Activated CD8-positive, alpha-beta memory T cell treated with anti-CD3 and anti-CD28 coated beads for 48 hours (primary cell): ENCODE data around the gene KCNQ5.
A peak's percentile ranks its signal among the peaks of the same experiment; 100 is the strongest.

ENCODE experiments used
- DNase-seq, 3 experiments: peaks; one replicate each; pipeline ENCODE4 v3.0.0-alpha.2; 2020; ENCODE audit warnings: low read depth in 2 of 3, low spot score in 2 of 3

KCNQ5 gene

DNA sequence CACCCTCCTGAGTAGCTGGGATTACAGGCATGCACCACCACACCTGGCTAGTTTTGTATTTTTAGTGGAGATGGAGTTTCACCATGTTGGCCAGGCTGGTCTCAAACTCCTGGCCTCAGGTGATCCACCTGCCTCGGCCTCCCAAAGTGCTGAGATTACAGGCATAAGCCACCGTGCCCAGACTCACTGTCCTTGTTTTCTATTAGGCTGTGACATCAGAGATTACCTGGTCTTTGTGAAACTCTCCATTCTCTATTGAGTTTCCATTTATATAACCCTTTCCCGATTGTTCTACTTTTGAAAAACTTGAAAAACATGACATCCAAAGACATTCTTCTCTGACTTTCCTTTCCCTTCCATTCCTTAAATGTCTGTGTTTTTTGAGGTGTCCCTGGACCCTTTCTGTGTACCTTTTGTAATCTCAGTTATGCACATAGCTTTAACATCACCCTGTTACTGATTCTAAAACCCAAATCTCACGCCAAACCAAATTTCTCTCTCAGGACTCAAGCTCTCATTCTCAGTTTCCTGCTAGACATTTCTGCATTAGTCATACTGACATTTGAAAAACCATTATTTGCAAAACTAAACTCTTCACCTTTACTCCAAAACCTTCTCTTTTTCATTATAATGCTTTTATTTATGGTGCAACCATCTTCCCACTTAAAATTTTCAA lies 466.4 kb downstream of the KCNQ5 start:
- no peak for DNase-seq

DNA sequence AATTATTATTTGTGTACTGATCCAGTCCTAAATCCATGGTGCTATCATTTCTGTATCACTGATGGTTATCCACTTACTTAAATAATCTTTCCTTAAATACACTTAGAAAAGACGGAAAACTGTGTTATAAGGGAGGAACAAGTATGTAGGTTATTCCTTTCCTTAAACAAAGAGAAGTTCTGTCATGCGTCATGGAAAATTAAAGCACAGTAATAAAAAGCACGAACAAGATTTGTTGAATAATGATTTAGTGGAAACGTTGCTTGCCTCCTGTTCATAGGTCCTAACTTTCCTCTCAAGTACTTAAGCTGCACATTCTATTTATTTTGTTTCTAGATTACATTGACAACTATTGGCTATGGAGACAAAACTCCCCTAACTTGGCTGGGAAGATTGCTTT lies 483.1 kb downstream of the KCNQ5 start:
- no peak for DNase-seq

DNA sequence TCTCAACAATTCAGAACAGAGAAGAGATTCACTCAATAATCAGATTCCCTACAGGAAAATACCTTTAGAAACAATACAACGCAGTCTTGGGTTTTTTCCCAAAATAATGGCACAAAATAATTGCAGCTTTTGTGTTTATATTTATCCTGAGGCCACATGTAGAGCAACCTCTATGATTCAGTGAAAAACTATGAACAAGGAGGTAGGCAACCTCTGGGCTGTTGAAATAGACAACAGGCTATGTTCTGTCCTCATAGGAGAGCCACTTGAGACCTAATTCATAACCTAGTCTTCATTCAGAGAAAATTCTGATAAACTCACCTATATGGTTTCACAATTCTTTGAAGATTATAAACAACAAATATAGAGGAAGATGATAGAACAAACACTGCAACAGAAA lies 485.2 kb downstream of the KCNQ5 start:
- no peak for DNase-seq

DNA sequence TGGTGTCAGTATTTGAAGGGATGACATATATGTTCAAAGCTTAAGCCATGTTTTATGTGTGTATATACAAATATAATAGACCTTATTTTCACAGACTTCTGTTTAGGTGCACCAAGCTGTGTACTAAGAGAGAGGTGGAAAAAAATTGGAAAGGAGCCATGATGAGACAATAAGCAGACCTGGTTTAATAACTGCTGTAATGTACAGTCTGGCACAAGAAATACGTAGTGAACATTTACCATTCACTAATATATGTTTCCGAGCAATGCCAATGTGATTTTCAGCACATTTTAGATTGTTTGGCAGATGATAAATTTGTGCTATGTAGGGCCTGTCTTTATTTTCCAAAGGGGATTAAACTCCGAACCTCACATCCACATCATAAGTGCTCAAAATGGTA lies 487.1 kb downstream of the KCNQ5 start:
- DNase-seq, result no peak

DNA sequence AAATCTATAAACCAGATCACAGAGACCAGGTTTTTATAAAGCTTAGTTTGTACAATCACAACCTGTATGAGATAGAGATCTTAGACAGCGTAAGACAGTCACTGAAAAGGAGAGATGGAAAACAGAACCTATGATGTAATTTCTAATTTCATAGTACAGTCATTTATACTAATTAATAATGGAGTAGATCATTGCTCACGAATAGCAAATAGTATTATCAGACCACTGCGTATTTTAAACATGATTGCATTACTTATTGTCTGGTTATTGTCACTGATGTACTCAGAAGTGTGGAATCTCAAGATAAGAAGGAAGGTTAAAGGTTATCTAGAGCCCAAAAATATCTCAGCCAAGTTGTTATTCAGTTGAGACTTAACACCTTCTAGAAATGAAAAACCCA lies 487.8 kb downstream of the KCNQ5 start:
- no peak for DNase-seq

DNA sequence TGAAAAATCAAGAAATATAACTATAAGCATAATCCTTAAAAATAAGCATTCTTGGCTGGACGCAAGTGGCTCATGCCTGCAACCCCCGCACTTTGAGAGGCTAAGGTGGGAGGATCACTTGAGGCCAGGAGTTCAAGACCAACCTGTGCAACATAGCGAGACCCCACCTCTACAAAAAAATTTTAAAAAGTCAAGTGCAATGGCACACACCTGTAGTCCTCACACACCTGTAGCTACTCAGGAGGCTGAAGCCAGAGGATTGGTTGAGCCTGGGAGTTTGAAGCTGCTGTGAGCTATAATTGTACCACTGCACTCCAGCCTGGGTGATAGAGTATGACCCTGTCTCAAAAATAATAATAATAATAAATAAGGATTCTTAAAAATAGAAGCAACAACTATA lies 494.5 kb downstream of the KCNQ5 start:
- DNase-seq, result no peak

DNA sequence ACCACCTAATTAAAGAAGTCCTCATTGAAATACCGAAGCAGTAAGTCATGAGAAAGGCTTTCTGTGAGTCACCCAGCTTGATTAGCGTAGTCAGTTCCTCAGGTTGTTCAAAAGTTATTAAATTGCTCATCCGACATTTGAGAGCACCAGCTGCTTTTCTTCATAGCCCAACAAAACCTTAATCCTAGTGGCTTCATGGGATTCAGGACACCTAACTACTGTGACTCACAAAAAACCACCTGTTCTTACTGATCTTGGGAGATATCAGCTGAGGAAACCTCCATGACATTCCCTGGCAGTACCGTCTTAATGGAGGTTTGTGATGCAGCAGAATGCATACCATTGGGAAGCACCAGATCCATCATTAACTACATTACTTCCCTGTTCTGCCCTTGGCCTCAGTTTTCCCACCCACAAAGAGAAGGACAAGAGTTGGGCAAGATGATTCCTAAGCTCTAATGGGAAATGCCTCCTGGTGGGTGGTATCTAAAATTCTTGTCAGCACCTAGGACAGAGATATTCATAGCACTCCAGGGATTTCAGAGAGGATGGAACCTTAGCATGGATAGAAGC lies 499.6 kb downstream of the KCNQ5 start:
- DNase-seq, result no peak

DNA sequence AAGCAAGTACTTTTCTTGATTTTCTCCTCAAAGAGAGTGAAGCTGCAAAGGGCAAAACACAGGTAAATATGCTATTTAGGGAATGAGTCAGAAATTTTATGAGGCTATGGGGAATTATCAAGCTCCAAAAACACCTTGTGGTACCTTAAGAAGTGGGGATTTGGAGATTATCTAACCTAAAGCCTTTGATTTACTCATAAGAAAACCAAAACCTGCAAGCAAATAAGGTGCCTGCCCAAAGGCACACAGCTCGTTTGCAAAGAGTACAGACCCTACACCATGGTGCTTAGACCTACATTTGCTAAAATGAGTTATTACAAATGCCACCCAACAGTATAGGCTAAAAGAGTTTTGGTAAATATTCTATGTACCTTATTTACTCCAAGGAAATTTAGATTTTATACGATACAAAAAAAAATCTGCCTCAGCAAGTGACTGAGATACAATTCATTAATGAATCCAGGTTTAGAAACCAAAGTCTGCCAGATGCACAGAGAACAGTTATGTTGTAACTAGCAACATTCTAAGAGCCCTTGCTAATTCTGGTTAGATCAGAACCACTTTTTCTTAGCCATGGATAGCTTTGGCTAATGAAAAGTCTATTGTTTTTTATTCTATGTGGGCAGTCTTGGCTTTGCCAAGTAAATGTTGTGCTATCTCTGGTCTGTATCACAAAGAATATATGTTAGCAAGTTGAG lies 501.9 kb downstream of the KCNQ5 start:
- no peak for DNase-seq

DNA sequence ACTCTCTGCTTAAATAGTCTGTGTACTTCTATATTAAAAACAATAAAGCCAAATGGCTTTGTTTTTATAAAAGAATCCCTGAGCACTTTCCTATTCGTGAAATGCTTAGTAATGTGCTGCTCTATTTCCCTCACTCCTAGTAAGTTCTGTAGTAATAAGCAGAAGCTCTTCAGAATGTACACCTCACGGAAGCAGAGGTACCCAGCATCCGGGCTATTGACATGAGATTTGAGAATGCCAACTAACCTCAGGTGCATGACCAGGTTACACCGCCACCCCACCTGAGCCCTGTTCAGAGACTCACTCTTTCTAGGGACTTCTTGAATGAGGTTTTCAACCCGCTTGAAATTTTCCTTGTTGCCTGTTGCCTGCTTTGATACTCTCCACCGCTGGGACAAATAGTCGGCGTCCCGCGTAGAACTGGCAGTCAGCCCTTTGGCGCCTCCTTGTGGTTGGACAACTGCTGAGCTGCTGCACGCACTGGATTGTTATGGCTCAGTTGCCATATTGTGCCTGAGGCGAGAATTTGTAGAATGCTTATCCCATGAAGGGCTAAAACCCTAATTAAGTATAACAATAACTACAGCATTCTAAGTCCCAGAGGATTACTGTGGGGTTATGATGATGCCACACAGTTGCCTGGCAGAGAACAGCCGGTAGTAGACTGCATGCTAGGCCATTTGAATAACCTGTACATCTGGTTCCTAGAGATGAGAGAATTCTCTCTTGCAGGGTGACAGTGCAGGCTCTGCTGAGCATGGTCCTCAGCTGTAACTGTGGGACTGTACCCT lies 508.0 kb downstream of the KCNQ5 start:
- DNase-seq, result peak; percentile 47 to 81 (median 79)

DNA sequence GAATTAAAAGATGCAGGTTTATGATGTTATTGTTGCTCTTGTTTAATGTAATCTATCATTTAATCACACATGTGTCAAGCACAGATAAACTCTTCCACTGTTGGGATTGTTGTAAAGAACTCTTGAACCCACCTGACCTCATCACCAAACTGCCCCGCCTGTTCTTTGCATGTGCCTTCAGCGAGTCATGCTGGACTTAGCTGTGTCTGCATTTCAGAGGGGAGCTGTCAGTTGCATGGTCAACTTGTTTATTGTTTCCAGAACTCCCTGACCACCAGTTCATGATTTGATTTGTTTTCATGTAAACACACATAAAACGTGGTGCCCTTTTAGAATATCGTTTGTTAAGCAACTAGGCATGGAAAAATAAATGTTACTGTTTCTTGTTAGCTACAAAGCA lies 509.8 kb downstream of the KCNQ5 start:
- DNase-seq, result no peak

DNA sequence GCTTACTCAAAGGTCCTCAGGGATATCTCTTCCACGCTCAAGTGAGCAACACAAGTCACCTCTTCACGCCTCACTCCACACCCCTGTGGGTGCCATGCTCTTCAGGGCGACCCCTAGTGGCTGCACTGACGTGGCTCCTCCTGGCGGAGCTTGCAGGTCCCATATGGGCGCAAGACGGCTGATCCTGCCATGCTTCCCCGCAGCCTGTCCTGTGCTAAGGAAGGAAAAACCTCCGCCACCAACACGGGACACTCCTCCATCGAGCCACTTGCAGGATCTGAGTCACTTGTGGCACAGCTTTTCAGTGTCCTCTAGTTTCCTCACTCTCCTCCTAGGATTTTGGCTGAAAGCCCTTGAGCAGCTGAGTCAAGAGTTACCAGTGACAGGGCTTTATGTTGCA lies 512.7 kb downstream of the KCNQ5 start:
- no peak for DNase-seq

DNA sequence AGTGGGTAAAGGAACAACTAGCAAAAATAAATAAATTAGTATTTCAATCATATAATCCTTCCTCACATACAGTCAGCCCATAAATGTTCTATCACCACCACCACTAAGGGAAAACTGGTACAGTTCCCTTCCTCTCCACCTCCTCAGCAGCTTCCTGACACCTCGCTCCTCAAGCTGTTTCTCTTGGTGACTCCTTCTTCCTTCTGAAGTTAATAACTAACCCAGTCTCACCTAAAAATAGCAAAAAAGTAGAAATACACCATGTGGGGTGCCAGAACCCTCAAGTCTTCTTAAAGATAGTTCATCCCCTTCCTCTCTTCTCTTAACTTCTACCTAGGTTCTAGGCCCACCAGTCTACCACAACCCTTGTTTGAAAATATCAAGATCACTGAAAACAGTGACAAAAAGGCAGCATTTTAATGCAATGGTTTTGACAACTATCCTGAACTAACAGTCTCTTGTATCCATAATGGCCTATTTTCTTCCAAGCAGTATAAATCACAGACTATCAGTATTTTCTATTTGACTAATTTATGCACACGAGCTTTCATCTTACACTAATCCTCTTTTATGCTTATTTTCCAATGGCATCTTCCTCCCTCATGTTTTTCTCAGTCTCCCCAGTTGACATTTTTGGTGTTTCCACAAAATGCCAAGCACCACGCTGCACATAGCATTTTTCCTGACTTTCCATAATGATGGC lies 518.0 kb downstream of the KCNQ5 start:
- DNase-seq, result no peak

DNA sequence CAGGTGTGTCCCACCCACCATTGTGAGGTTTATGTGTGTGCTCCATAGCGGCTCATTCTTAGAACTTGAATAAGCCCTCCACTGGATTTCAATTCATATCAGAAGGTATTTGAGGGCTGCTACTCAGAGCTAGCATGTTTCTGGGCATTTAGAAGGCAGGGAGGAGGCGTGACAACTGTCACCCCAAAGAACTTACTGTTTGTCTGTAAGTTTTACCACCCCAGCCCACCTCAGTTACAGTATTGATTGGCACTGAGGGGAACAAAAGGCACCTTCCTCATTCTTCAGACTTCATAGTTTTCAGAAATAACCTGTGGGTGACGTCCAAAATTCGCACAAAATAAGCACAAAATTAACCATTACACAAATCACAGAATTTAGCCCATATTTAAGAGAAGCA lies 521.7 kb downstream of the KCNQ5 start:
- no peak for DNase-seq

DNA sequence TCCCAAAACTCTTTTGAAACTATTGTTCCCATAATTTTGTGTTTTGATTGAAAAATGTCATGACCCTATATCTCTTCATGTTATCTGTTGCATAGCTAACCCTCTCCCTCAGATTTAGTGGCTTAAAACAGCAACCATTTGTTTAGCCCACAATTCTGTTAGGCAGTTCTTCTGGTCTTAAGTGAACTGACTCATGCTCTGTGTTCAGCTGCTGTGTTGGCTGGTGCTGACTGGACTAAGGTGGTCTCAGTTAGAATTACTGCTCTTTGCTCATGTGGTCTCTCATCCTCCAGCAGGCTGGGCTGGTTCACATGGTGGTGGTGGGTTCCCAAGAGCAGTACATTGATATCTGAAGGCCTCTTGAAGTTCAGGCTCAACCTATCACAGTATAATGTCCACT lies 522.7 kb downstream of the KCNQ5 start:
- no peak for DNase-seq

DNA sequence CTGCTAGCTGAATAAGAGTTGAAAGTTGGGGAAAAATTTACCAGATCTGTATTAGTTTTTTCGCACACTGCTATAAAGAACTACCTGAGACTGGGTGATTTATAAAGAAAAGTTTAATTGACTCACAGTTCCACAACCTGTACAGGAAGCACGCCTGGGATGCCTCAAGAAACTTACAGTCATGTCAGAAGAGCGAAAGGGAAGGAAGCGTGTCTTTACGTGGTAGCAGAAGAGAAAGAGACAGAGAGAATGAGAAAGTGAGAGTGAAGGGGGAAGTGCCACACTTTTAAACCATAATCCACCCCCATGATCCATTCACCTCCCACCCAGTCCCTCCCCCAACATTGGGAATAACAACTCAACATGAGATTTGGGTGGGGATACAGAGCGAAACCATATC lies 523.8 kb downstream of the KCNQ5 start:
- no peak for DNase-seq

DNA sequence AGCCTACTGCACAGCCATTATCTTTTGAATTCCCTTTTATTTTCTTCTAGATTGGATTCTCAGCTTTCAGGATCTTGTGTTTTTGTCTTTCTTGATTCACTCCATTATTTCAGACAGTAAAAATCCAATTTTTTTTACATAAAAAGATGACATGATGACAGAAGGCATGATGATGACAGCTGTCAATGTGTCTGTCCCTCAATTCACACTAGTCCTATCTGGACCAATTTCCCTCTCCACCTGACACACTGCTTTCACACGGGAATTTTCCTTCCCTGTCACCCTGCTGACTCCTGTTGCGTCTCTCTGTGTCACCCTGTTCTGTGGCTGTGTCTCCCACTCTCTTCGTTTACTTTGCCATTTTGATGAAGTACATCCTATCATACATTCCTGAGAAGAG lies 529.9 kb downstream of the KCNQ5 start:
- no peak for DNase-seq

DNA sequence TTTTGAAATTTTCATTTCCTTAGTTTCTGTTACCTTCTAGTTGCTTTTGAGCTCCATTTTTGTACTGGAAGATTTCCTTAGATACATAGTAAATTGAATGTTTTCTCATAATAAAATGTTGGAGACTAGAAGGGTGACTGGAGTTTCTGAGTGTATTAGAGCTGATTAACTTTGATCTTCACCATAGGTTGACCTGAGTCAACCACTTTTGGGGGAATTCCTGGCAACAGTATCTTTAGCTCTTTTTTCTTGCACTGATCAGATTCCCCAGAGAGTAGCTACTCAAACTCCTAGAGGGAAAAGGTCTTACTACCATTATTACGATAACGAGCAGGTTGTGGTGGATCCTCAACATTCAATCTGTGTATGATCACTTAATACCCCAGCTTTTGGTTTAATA lies 530.7 kb downstream of the KCNQ5 start:
- DNase-seq, result no peak

DNA sequence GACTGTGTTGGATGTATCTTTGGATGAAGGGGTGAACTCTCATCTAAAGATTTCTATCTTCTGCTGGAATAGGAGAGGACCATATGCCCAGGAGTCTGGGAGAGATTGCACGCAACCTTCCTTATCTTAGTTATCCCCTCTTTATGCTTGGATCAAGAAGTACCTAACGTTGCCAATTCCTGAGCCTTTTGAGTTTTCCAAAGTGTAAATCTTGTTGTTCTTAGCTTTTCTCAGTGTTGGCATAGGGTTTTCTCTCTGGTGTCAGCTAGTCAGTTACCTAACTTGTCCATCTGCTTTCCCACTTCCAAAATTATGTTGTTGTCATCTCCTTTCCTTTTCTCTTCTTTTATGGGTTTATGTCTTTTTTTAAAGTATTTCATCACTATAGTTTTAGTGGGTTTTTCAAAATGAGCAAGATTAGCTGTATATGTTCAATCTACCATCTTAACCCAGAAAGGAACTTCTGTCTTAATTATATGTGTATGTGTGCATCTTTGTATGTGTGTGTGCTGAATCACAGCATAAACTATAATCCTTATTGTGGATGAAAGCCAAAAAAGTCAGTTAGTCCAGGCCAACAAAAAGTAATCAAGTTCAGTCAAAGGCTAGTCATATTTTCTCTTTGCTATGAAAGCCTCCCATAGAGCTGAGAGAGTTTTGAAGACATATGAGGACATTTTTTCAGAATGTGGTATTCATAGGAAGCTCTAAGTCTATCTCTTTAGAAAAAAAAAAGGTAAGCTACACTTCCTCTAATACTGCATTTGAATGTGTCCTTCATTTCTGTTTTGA lies 531.3 kb downstream of the KCNQ5 start:
- DNase-seq, result no peak

DNA sequence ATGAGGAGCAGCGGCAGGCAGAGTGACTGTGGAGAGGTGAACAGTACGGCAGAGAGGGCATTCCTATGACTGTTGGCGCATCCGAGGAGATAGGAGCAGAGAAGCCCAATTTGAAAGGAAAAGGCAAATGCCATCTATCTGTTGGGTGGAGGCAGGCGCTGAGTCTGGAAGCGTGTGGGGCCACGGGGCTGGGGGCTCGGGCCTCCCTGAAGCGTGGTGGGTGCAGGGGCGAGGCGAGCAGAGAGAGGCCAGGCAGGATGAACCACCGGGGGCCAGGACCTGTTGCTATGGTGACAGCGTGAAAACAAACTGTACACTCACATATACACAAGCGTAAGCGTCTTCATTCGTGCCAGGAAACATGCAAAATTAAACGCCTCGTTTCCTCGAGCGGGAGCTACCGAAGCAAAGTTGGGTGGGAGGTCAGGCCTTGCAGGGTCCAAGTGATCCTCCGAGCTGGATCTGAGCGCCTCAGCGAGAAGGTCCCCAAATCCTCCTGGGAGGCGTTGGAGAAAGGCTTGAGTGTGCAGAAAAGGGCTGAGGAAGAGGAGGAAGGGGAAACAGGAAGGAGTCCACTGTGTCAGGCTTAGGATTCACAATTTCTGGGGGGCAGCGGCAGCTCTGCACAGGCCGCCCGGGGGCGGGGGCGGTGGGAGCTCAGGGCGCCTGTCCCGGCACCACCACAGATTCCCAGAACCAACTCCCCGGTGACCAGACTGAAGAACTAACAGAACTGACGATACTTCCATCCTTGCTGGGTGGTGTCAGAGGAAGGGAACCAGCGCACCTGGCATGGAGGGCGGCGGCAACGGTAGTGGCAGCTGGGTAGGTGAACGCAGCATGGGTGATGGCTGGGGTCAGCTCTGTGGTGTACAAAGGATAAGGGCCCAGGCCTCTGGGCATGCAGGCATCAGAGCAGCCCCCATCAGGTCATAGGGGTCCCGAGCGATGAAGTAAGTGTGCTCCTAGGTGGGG lies 535.2 kb downstream of the KCNQ5 start:
- no peak for DNase-seq
